ENCODE measurements around the gene TMEM145.
"Not testable (repeated sequence)": the region's sequence is repeated elsewhere in the genome, so short reads cannot be mapped to it uniquely, and the experiment has no call there.

TMEM145 gene

DNA sequence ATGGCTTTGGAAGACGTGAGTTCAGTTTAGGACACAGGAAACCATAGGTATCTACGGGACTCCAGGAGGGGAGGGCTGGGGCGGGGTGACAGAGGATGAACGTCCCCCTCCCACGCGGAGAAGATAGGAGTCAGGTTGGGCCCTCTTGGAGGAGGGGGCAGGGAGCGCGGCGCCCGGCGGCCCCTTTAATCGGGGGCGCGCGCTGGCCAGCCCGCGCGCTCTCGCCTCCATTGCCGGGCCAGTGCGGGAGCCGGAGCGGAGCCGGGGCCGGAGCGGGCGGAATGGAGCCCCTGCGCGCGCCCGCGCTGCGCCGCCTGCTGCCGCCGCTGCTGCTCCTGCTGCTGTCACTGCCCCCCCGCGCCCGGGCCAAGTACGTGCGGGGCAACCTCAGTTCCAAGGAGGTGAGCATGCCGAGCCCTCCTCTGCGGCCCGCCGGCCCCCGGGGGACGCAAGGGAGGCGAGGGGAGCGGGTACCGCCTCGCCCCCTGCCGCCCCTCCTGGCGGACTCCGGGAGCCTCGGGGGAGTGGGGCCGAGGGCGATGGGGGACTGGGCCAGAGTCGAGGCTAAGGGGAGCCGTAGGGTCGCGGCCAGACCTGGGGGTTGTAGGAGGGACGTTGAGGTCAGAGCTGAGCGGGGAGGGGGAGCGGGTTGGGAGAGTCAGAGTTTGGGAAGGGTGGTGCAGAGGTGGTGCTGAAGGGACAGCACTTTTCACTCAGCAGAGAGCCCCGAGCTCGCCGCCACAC lies at the start of gene TMEM145:
TSS of gene TMEM145 (plus strand) at position 214 of the 744 bp plus-strand sequence. CDS start at position 282, 68 bp downstream.
- DNase-seq (ENCODE audit: low spot score), result peak; percentile 81

DNA sequence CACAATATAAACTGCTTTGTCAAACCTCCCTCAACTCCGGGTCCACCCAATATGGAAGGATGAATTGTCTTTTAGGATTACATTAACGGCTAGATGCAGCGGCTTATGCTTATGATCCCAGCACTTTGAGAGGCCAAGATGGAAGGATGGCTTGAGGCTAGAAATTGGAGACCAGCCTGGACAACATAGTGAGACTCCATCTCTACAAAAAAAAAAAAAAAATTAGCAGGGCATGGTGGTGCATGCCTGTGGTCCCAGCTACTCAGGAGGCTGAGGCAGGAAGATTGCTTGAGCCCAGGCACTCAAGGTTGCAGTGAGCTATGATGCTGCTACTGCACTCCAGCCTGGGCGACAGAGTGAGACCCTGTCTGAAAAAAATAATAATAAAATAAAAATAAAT lies 47.0 kb upstream of the TMEM145 start:
- not testable (repeated sequence) for DNase-seq (ENCODE audit: low spot score)

More for the DNA sequence above, at the start of gene TMEM145:
- TF ChIP-seq, protein P1, sequence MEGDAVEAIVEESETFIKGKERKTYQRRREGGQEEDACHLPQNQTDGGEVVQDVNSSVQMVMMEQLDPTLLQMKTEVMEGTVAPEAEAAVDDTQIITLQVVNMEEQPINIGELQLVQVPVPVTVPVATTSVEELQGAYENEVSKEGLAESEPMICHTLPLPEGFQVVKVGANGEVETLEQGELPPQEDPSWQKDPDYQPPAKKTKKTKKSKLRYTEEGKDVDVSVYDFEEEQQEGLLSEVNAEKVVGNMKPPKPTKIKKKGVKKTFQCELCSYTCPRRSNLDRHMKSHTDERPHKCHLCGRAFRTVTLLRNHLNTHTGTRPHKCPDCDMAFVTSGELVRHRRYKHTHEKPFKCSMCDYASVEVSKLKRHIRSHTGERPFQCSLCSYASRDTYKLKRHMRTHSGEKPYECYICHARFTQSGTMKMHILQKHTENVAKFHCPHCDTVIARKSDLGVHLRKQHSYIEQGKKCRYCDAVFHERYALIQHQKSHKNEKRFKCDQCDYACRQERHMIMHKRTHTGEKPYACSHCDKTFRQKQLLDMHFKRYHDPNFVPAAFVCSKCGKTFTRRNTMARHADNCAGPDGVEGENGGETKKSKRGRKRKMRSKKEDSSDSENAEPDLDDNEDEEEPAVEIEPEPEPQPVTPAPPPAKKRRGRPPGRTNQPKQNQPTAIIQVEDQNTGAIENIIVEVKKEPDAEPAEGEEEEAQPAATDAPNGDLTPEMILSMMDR (IDR thresholded peaks at IDR 0.05; ENCODE audit: extremely low read depth, missing control alignments), result no peak

GRCh38 chr19:42266928-42267603 lies 46.0 kb upstream of the TMEM145 start:
- not testable (repeated sequence) for DNase-seq (ENCODE audit: low spot score)

DNA sequence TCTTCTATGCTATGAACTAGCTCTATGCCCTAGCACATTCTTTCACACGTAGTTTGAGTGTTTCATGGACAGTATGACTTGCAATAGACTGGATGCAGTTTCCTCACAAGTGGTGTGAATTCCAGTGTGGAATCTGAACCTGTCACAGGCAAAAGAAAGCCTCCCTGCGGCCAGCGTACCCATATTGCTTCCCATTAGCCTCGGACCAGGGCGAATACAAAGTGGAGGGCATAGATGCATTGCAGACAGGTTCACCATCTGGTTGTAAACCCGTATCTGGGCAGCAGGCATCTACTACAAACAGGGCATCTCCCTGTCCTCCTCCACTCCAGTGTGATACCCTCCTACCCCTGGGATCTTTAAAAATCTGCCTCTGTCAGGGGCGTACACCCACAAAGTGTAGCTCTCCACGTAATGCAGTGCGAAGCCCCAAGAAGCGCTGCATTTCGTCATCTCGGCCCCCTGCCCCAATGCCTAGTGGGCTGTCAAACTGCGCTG lies 45.4 kb upstream of the TMEM145 start:
- TF ChIP-seq, protein P1 (IDR thresholded peaks at IDR 0.05; ENCODE audit: extremely low read depth, missing control alignments), result no peak
- DNase-seq (ENCODE audit: low spot score), result no peak

DNA sequence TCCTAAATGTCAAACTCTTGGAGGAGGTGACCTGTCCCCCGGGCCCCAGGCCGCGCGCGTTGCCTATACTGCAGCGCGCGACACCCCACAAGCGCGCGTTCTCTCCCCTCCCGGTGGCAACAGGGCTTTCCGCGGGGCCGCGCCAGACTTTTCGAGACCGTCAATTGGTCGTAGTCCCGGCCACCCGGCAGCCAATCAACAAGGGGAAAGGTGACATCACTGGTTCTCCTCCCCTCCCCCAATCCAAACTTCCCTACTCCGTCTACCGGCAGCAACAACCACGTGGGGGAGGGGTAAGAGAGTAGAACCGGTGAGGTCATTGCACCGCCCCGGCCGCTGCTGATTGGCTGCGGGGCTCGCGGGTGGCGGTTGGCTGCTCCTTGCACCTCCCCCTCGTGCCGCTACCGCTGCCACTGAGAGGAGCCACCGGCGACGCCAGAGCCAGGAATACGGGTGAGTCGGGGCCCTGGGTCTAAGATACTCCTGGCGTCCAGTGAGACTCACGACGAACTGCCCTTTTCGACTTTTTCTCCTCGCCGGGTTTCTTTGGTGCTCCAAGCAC lies 44.9 kb upstream of the TMEM145 start:
- peak; percentile 90 for DNase-seq (ENCODE audit: low spot score)
- TF ChIP-seq, protein P1 (IDR thresholded peaks at IDR 0.05; ENCODE audit: extremely low read depth, missing control alignments), result no peak

DNA sequence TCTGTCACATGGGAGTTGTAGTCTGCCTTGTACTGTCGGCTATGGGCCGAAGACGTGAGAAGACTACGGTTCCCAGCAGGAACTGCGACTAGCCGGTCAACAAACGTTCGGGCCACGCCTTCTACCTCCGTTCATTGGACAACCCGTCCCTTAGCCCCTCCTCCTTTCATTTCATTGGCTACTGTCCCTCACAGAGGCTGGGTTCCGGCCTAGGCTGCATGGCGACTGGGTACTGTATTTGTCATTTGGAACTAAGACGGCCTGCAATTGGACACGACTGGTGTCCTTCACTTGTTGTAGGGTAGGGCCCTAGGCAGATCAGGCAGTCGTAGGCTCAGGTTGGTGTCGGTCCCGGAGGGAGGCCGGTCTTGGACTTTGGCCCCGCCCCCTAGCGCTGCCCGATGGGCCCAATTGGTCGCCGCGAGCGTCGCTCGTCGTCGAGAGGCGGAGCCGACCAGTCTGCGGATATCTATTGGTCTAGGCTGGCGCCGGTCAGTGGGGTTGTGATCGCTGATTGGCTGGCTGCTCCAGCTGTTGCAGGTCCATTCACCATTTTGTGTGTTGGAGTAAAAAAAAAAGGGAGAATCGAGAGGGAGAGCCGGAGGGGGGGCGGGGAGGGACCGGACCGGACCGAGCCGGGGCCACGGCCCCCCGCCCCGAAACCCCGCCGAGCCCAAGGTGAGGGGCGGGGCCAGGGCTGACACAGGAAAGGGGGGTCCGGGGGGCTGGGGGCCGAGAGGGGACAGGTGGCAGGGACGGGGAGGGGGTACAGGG lies 44.2 kb upstream of the TMEM145 start, which contains the start of gene CIC:
TSS of gene CIC (plus strand) at position 549 of the 774 bp plus-strand sequence. CDS start 2,532 bp downstream, outside the sequence.
- TF ChIP-seq, protein P1 (IDR thresholded peaks at IDR 0.05; ENCODE audit: extremely low read depth, missing control alignments), result no peak
- peak; percentile 97 for DNase-seq (ENCODE audit: low spot score)

- TF ChIP-seq, protein P1 (IDR thresholded peaks at IDR 0.05; ENCODE audit: extremely low read depth, missing control alignments), result no peak
- DNase-seq (ENCODE audit: low spot score), result no peak
Measured at GRCh38 chr19:42269478-42270345, 43.4 kb upstream of the TMEM145 start.

All from GM20000 (cell line).